B cell (primary cell): ENCODE measurements around the gene ZNF646. TPM values are rescaled to one million over a fixed set of nuclear protein-coding genes. Genes with fewer than 3 reads are reported as not detected.

ENCODE experiments used
- ATAC-seq: fragments of 200-7000 bp; cut with Tn5 transposase; one replicate; pipeline ENCODE4 v1.10.0; 2021; ENCODE audit warnings: low read depth, mild to moderate bottlenecking, moderate number of reproducible peaks, moderate library complexity
- CTCF ChIA-PET: fragments of 350-600 bp; sonication (Branson Sonifier 250); formaldehyde crosslinking; loops from one replicate; lab custom pipeline; 2021; ENCODE audit warnings: antibody characterized with exemption, inconsistent platforms; lab: Charles Lee
- POLR2A ChIA-PET: fragments of 350-600 bp; sonication (Branson Sonifier 250); formaldehyde crosslinking; loops from one replicate; lab custom pipeline; 2021; ENCODE audit warnings: antibody characterized with exemption; lab: Charles Lee
- DNase-seq: peaks from one replicate; pipeline ENCODE4 v3.0.0; 2013
- H2AFZ ChIP-seq: 2 replicates; pipeline ENCODE4 v1.6.1; 2012; ENCODE audit warnings: mild to moderate bottlenecking, low read depth, low read length; ENCODE audit not compliant: insufficient read depth, poor library complexity, severe bottlenecking
- H3K27ac ChIP-seq, 2 donors: 1 replicate in 1 of 2; 2 replicates in 1 of 2; pipeline ENCODE4 v1.5.1; 2012 to 2013; ENCODE audit warnings: low read length in 2 of 2, mild to moderate bottlenecking in 2 of 2, moderate library complexity in 1 of 2
- H3K27me3 ChIP-seq, 4 experiments: fragments of 200-600 bp in 1 of 4; sonication (generic) in 1 of 4; replicated peaks in 1 of 4; 1 replicate in 2 of 4; 2 replicates in 2 of 4; pipeline versions ENCODE4 v1.6.1 to v1.7.0; 2013 to 2016; ENCODE audit warnings: low read length in 3 of 4, mild to moderate bottlenecking in 2 of 4, mixed read lengths in 1 of 4, moderate library complexity in 1 of 4; ENCODE audit not compliant: insufficient read depth in 4 of 4, control insufficient read depth in 3 of 4; ENCODE audit errors: control extremely low read depth in 1 of 4
- H3K36me3 ChIP-seq, 2 experiments: replicated peaks in 1 of 2; 1 replicate in 1 of 2; 2 replicates in 1 of 2; pipeline versions ENCODE4 v1.6.1 to v1.7.1; 2013; ENCODE audit warnings: low read length in 1 of 2; ENCODE audit not compliant: insufficient read depth in 2 of 2, control insufficient read depth in 1 of 2; ENCODE audit errors: control extremely low read depth in 1 of 2, extremely low read depth in 1 of 2
- H3K4me1 ChIP-seq, 2 donors: fragments of 200-600 bp in 1 of 2; sonication (generic) in 1 of 2; 1 replicate in 1 of 2; 2 replicates in 1 of 2; pipeline versions ENCODE4 v1.5.1 to v1.6.1; 2013 to 2017; ENCODE audit warnings: low read length in 2 of 2; ENCODE audit not compliant: control insufficient read depth in 2 of 2, insufficient read depth in 2 of 2
- H3K4me2 ChIP-seq: replicated peaks from 2 replicates; pipeline ENCODE3; 2012; ENCODE audit warnings: mild to moderate bottlenecking, low read depth, low read length; ENCODE audit not compliant: poor library complexity, severe bottlenecking
- H3K4me3 ChIP-seq, 5 experiments: fragments of 200-600 bp in 1 of 5; sonication (generic) in 1 of 5; 1 replicate in 3 of 5; 2 replicates in 2 of 5; pipeline versions ENCODE4 v1.5.1 to v1.7.0; 2011 to 2016; ENCODE audit warnings: low read length in 4 of 5, mild to moderate bottlenecking in 4 of 5, low read depth in 2 of 5, control low read depth in 1 of 5, moderate library complexity in 1 of 5; ENCODE audit not compliant: insufficient read depth in 1 of 5; ENCODE audit errors: control extremely low read depth in 1 of 5, extremely low read depth in 1 of 5
- H3K79me2 ChIP-seq: fragments of 200-600 bp; sonication (generic); one replicate; pipeline ENCODE4 v1.6.0; 2016; ENCODE audit warnings: low read length; ENCODE audit not compliant: control insufficient read depth, insufficient read depth
- H3K9ac ChIP-seq: fragments of 200-600 bp; sonication (generic); 2 replicates; pipeline ENCODE4 v1.6.1; 2017; ENCODE audit warnings: mild to moderate bottlenecking, low read length, moderate library complexity
- H3K9me3 ChIP-seq, 3 donors: one replicate each; pipeline versions ENCODE4 v1.6.1 to v1.7.1; 2013; ENCODE audit warnings: low read length in 2 of 3; ENCODE audit not compliant: control insufficient read depth in 2 of 3, insufficient read depth in 1 of 3; ENCODE audit errors: control extremely low read depth in 1 of 3
- H4K20me1 ChIP-seq: 2 replicates; pipeline ENCODE4 v1.6.0; 2012; ENCODE audit warnings: mild to moderate bottlenecking, low read length; ENCODE audit not compliant: insufficient read depth, control insufficient read depth, poor library complexity, severe bottlenecking
- H3K27ac Mint-ChIP-seq: one replicate; pipeline ENCODE4 v1.8.0; 2021; ENCODE audit warnings: mixed read lengths
- H3K27me3 Mint-ChIP-seq: one replicate; pipeline ENCODE4 v1.8.0; 2021; ENCODE audit warnings: mixed read lengths
- H3K4me1 Mint-ChIP-seq: one replicate; pipeline ENCODE4 v1.8.0; 2021; ENCODE audit warnings: mixed read lengths
- H3K4me3 Mint-ChIP-seq: one replicate; pipeline ENCODE4 v1.8.0; 2021; ENCODE audit warnings: mixed read lengths
- H3K9me3 Mint-ChIP-seq: one replicate; pipeline ENCODE4 v1.8.0; 2022; ENCODE audit warnings: mixed read lengths; ENCODE audit not compliant: insufficient read depth
- EZH2 ChIP-seq: IDR thresholded peaks from 2 replicates; pipeline ENCODE4 v1.6.1; 2012; ENCODE audit warnings: borderline replicate concordance, low read depth, mild to moderate bottlenecking, moderate library complexity, low read length; ENCODE audit not compliant: insufficient read depth, poor library complexity, severe bottlenecking
- WGBS: methylation state at CpG from one replicate; pipeline ENCODE4 v1.1.5; 2013; ENCODE audit warnings: missing lambda C conversion rate; ENCODE audit not compliant: insufficient coverage; 5-methylcytosine and 5-hydroxymethylcytosine counted together
- intact Hi-C: fragments of 100-400 bp; cut with micrococcal nuclease; formaldehyde crosslinking; loops from one replicate; pipeline ENCODE4 v1.10.0; 2022
- polyA plus RNA-seq: library from polyadenylated mRNA; depleted of rRNA; stranded (reverse); fragments of >200 nt; gene quantifications from 2 replicates; pipeline ENCODE4 v1.2.3, GENCODE V29; 2012
- total RNA-seq, 2 donors: library from RNA; stranded (reverse); fragments of 120-200 nt in 1 of 2; gene quantifications; 1 replicate in 1 of 2; 2 replicates in 1 of 2; pipeline versions ENCODE4 v1.2.3 to v1.2.4, GENCODE V29; 2013 to 2022
- TF ChIP-seq, protein P1 (sequence below): fragments of 200-600 bp; IDR thresholded peaks from one replicate; pipeline ENCODE4 v1.8.0; 2022; ENCODE audit warnings: antibody characterized with exemption, mild to moderate bottlenecking

ZNF646 gene
- total and polyA plus RNA-seq, 2 donors (not counting 1 experiment from before 2014, with no cell fraction given): 14.7 to 45.9 TPM

- 97% methylated on average over 40 of the region's 40 CpGs for WGBS
- CTCF ChIA-PET: no interaction called here
- Histone ChIP-seq H3K79me2 (peaks cover 69% of the 10 kb centered on the region), H3K27ac (no peak overlapping the region), H3K4me1 (peaks cover 5 to 10% of the 10 kb centered on the region in 2 donors), H3K9ac (no peak overlapping the region), H3K9me3 (no peaks in the 10 kb centered on the region), H3K4me3 (no peak overlapping the region), H4K20me1 (peaks cover 78% of the 10 kb centered on the region), H2AFZ (no peak overlapping the region), H3K36me3 (peaks cover 0 to 60% of the 10 kb centered on the region in 2 experiments), H3K27me3 (no peaks in the 10 kb centered on the region), H3K4me2 (no peak overlapping the region)
- no peak for ATAC-seq
- no peaks in the 10 kb centered on the region for H3K27me3 Mint-ChIP-seq
- no peak for DNase-seq
- no peak overlapping the region for H3K27ac Mint-ChIP-seq
- H3K9me3 Mint-ChIP-seq: no peaks in the 10 kb centered on the region
- H3K4me1 Mint-ChIP-seq: peaks cover 22% of the 10 kb centered on the region
- no peak overlapping the region for H3K4me3 Mint-ChIP-seq
- no peak for TF ChIP-seq EZH2
- TF ChIP-seq, protein P1, sequence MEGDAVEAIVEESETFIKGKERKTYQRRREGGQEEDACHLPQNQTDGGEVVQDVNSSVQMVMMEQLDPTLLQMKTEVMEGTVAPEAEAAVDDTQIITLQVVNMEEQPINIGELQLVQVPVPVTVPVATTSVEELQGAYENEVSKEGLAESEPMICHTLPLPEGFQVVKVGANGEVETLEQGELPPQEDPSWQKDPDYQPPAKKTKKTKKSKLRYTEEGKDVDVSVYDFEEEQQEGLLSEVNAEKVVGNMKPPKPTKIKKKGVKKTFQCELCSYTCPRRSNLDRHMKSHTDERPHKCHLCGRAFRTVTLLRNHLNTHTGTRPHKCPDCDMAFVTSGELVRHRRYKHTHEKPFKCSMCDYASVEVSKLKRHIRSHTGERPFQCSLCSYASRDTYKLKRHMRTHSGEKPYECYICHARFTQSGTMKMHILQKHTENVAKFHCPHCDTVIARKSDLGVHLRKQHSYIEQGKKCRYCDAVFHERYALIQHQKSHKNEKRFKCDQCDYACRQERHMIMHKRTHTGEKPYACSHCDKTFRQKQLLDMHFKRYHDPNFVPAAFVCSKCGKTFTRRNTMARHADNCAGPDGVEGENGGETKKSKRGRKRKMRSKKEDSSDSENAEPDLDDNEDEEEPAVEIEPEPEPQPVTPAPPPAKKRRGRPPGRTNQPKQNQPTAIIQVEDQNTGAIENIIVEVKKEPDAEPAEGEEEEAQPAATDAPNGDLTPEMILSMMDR: no peak
- intact Hi-C loops: no loop called here
- POLR2A ChIA-PET: no interaction called here
Observed at GRCh38 chr16:31080035-31080629, 5.9 kb downstream of the ZNF646 start.

DNA sequence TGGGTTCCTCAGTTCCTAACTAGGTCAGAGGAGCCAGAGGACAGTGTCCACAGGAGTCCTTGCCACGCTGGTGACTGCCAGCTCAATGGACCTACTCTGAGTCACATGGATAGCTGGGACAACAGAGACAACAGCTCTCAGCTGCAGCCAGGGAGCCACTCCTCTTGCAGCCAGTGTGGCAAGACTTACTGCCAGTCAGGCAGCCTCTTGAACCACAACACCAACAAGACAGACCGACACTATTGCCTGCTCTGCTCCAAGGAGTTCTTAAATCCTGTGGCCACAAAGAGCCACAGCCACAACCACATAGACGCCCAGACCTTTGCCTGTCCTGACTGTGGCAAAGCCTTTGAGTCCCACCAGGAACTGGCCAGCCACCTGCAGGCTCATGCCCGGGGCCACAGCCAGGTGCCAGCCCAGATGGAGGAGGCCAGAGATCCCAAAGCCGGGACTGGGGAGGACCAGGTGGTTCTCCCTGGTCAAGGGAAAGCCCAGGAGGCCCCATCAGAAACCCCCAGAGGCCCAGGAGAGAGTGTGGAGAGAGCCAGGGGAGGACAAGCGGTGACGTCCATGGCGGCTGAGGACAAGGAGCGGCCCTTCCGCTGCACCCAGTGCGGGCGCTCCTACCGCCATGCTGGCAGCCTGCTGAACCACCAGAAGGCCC lies 6.7 kb downstream of the ZNF646 start:
- H3K27ac Mint-ChIP-seq: no peak overlapping the region
- 97% methylated on average over 12 of the region's 13 CpGs for WGBS
- H3K4me3 Mint-ChIP-seq: no peak overlapping the region
- no peak for ATAC-seq
- no peak overlapping the region for H2AFZ ChIP-seq
- H3K4me1 ChIP-seq: peaks cover 0 to 4% of the 10 kb centered on the region in 2 donors
- H3K4me1 Mint-ChIP-seq: peaks cover 17% of the 10 kb centered on the region
- TF ChIP-seq, protein P1: no peak
- TF ChIP-seq EZH2: no peak
- H4K20me1 ChIP-seq: peaks cover 78% of the 10 kb centered on the region
- intact Hi-C loops: no loop called here
- ChIA-PET CTCF (no interaction called here), POLR2A (no interaction called here)
- H3K9me3 ChIP-seq: no peaks in the 10 kb centered on the region
- no peak overlapping the region for H3K27ac ChIP-seq
- no peaks in the 10 kb centered on the region for H3K27me3 Mint-ChIP-seq
- H3K36me3 ChIP-seq: peaks cover 0 to 60% of the 10 kb centered on the region in 2 experiments
- peaks cover 70% of the 10 kb centered on the region for H3K79me2 ChIP-seq
- H3K27me3 ChIP-seq: no peaks in the 10 kb centered on the region
- no peak overlapping the region for H3K9ac ChIP-seq
- H3K9me3 Mint-ChIP-seq: no peaks in the 10 kb centered on the region
- no peak overlapping the region for H3K4me3 ChIP-seq
- no peak overlapping the region for H3K4me2 ChIP-seq
- no peak for DNase-seq
